H9 (cell line): Measurements from ENCODE around the gene C5orf58. TPM values are rescaled to one million over a fixed set of nuclear protein-coding genes. Genes with fewer than 3 reads are reported as not detected.

Source experiments
- DNase-seq: peaks from one replicate; pipeline ENCODE4 v3.0.0-alpha.2; 2017
- H2AFZ ChIP-seq: one replicate; pipeline ENCODE4 v1.6.1; 2013; ENCODE audit warnings: mild to moderate bottlenecking, low read length, control low read depth, moderate library complexity
- H2AK5ac ChIP-seq: 2 replicates; pipeline ENCODE4 v1.6.1; 2013; ENCODE audit warnings: low read length, control low read depth, mixed read lengths; ENCODE audit not compliant: insufficient read length
- H2BK120ac ChIP-seq: one replicate; pipeline ENCODE4 v1.6.1; 2013; ENCODE audit warnings: low read depth, mild to moderate bottlenecking, low read length, control low read depth, inconsistent platforms; ENCODE audit not compliant: poor library complexity, severe bottlenecking
- H2BK12ac ChIP-seq: 2 replicates; pipeline ENCODE4 v1.6.1; 2013; ENCODE audit warnings: low read length, control low read depth, mixed read lengths, low read depth; ENCODE audit not compliant: insufficient read length
- H2BK15ac ChIP-seq: 2 replicates; pipeline ENCODE4 v1.6.1; 2013; ENCODE audit warnings: low read depth, low read length, control low read depth
- H2BK20ac ChIP-seq: one replicate; pipeline ENCODE4 v1.6.1; 2013; ENCODE audit warnings: low read depth, mild to moderate bottlenecking, low read length, control low read depth, inconsistent platforms; ENCODE audit not compliant: poor library complexity, severe bottlenecking
- H2BK5ac ChIP-seq: 2 replicates; pipeline ENCODE4 v1.6.1; 2013; ENCODE audit warnings: low read length, control low read depth, mixed read lengths; ENCODE audit not compliant: insufficient read length
- H3K14ac ChIP-seq: 2 replicates; pipeline ENCODE4 v1.6.1; 2013; ENCODE audit warnings: low read length, control low read depth; ENCODE audit not compliant: insufficient read depth
- H3K18ac ChIP-seq: 2 replicates; pipeline ENCODE4 v1.6.1; 2013; ENCODE audit warnings: low read depth, mild to moderate bottlenecking, mixed read lengths, low read length, control low read depth; ENCODE audit not compliant: insufficient read length
- H3K23ac ChIP-seq: 2 replicates; pipeline ENCODE4 v1.6.1; 2013; ENCODE audit warnings: low read length, control low read depth, mixed read lengths, low read depth; ENCODE audit not compliant: insufficient read length
- H3K23me2 ChIP-seq: 2 replicates; pipeline ENCODE4 v1.6.1; 2013; ENCODE audit warnings: low read depth, mild to moderate bottlenecking, mixed read lengths, low read length, control low read depth; ENCODE audit not compliant: insufficient read length, poor library complexity, severe bottlenecking
- H3K27ac ChIP-seq: 2 replicates; pipeline ENCODE4 v1.5.1; 2013; ENCODE audit warnings: low read length, control low read depth, mixed read lengths, low read depth; ENCODE audit not compliant: insufficient read length
- H3K27me3 ChIP-seq: 2 replicates; pipeline ENCODE4 v1.6.1; 2013; ENCODE audit warnings: low read length, control low read depth, inconsistent platforms; ENCODE audit not compliant: insufficient read depth
- H3K4ac ChIP-seq: 2 replicates; pipeline ENCODE4 v1.6.1; 2013; ENCODE audit warnings: low read depth, mild to moderate bottlenecking, control low read depth, inconsistent platforms, low read length, moderate library complexity
- H3K4me1 ChIP-seq: 2 replicates; pipeline ENCODE4 v1.6.1; 2013; ENCODE audit warnings: low read length, control low read depth, inconsistent platforms; ENCODE audit not compliant: insufficient read depth
- H3K4me2 ChIP-seq: 2 replicates; pipeline ENCODE4 v1.6.1; 2013; ENCODE audit warnings: low read length, control low read depth, mixed read lengths; ENCODE audit not compliant: insufficient read length, insufficient read depth
- H3K56ac ChIP-seq: 2 replicates; pipeline ENCODE4 v1.6.1; 2013; ENCODE audit warnings: low read depth, mild to moderate bottlenecking, mixed read lengths, low read length, control low read depth; ENCODE audit not compliant: insufficient read length
- H3K79me1 ChIP-seq: 2 replicates; pipeline ENCODE4 v1.6.1; 2013; ENCODE audit warnings: low read depth, mild to moderate bottlenecking, moderate library complexity, low read length, control low read depth, inconsistent platforms; ENCODE audit not compliant: insufficient read depth, poor library complexity, severe bottlenecking
- H3K79me2 ChIP-seq: 2 replicates; pipeline ENCODE4 v1.6.1; 2013; ENCODE audit warnings: low read length, control low read depth, inconsistent platforms; ENCODE audit not compliant: insufficient read depth
- H3K9ac ChIP-seq: 2 replicates; pipeline ENCODE4 v1.6.1; 2013; ENCODE audit warnings: low read length, control low read depth, mixed read lengths; ENCODE audit not compliant: insufficient read length; ENCODE audit errors: extremely low read depth
- H3K9me3 ChIP-seq: one replicate; pipeline ENCODE4 v1.6.1; 2013; ENCODE audit warnings: low read depth, low read length, inconsistent platforms; ENCODE audit not compliant: control insufficient read depth
- H3T11ph ChIP-seq: one replicate; pipeline ENCODE4 v1.6.1; 2013; ENCODE audit warnings: mild to moderate bottlenecking, low read length, control low read depth, inconsistent platforms
- H4K20me1 ChIP-seq: one replicate; pipeline ENCODE4 v1.6.1; 2013; ENCODE audit not compliant: control insufficient read depth, insufficient read length, insufficient read depth
- H4K5ac ChIP-seq: 2 replicates; pipeline ENCODE4 v1.6.1; 2013; ENCODE audit warnings: low read depth, mild to moderate bottlenecking, mixed read lengths, low read length, control low read depth; ENCODE audit not compliant: insufficient read length
- H4K8ac ChIP-seq: replicated peaks from 2 replicates; pipeline ENCODE4 v1.6.1; 2013; ENCODE audit warnings: low read length, control low read depth, mixed read lengths, low read depth; ENCODE audit not compliant: insufficient read length
- H4K91ac ChIP-seq: 2 replicates; pipeline ENCODE4 v1.6.1; 2013; ENCODE audit warnings: low read depth, mild to moderate bottlenecking, moderate library complexity, mixed read lengths, low read length, control low read depth; ENCODE audit not compliant: insufficient read length
- H3K27ac Mint-ChIP-seq, 3 experiments: 2 replicates in 2 of 3; 3 replicates in 1 of 3; pipeline ENCODE4 v1.8.0; 2020 to 2021; ENCODE audit warnings: mixed read lengths in 3 of 3, mild to moderate bottlenecking in 1 of 3, moderate library complexity in 1 of 3
- H3K27me3 Mint-ChIP-seq: 2 replicates; pipeline ENCODE4 v1.8.0; 2021; ENCODE audit warnings: low read depth, mild to moderate bottlenecking, moderate library complexity, mixed read lengths
- H3K36me3 Mint-ChIP-seq, 3 experiments: 2 replicates in 2 of 3; 3 replicates in 1 of 3; pipeline ENCODE4 v1.8.0; 2020 to 2021; ENCODE audit warnings: low read depth in 3 of 3, mixed read lengths in 3 of 3; ENCODE audit not compliant: insufficient read depth in 1 of 3
- H3K4me1 Mint-ChIP-seq, 2 experiments: 2 replicates each; pipeline ENCODE4 v1.8.0; 2020; ENCODE audit warnings: mixed read lengths in 2 of 2
- H3K4me3 Mint-ChIP-seq, 2 experiments: 2 replicates in 1 of 2; 3 replicates in 1 of 2; pipeline ENCODE4 v1.8.0; 2020 to 2021; ENCODE audit warnings: mild to moderate bottlenecking in 2 of 2, mixed read lengths in 2 of 2, moderate library complexity in 1 of 2
- H3K9me3 Mint-ChIP-seq, 2 experiments: 2 replicates in 1 of 2; 3 replicates in 1 of 2; pipeline ENCODE4 v1.8.0; 2020; ENCODE audit warnings: mild to moderate bottlenecking in 2 of 2, mixed read lengths in 2 of 2, moderate library complexity in 1 of 2
- CTCF ChIP-seq: fragments of 200-600 bp; sonication (generic); conservative IDR thresholded peaks from 3 replicates; pipeline ENCODE4 v1.8.0; 2021; ENCODE audit warnings: antibody characterized with exemption, mild to moderate bottlenecking
- whole genome bisulfite sequencing: extraction: QIAGEN DNeasy Blood & Tissue Kit; methylation state at CpG from one replicate; pipeline ENCODE4 v1.1.7; 2013; ENCODE audit warnings: missing lambda C conversion rate, low lambda C conversion rate, mixed read lengths; ENCODE audit not compliant: insufficient read length; ENCODE audit errors: extremely low coverage; 5-methylcytosine and 5-hydroxymethylcytosine counted together
- long read RNA-seq: library from polyadenylated mRNA; unstranded; transcript quantifications from one replicate; pipeline ENCODE4 v2.0.0, GENCODE V29; 2020
- total RNA-seq: library from RNA; stranded (reverse); gene quantifications from 2 replicates; pipeline ENCODE4 v1.2.1, GENCODE V29; 2021

C5orf58 gene
- total RNA-seq = 0.90 and 1.4 TPM in 2 replicates
- long read RNA-seq, partial matches to known transcripts = 0 of 1 reads
- long read RNA-seq, other reads (novel, unspliced or antisense) = 1 of 1 reads

- Histone ChIP-seq H3K18ac (no peak within 1 kb of the TSS), H4K20me1 (no peaks in the 10 kb centered on the region), H3K79me1 (no peaks in the 10 kb centered on the region), H2BK15ac (no peak within 1 kb of the TSS), H2BK120ac (no peak within 1 kb of the TSS), H3K27ac (no peak within 1 kb of the TSS), H4K8ac (no peak within 1 kb of the TSS), H3K79me2 (no peaks in the 10 kb centered on the region), H3K4me1 (no peaks in the 10 kb centered on the region), H2AFZ (no peak within 1 kb of the TSS), H3K56ac (no peak within 1 kb of the TSS), H3K4ac (no peak within 1 kb of the TSS), H3K14ac (no peak within 1 kb of the TSS), H2AK5ac (no peak within 1 kb of the TSS), H3K9me3 (no peaks in the 10 kb centered on the region), H3K27me3 (no peaks in the 10 kb centered on the region), H3K4me2 (no peak within 1 kb of the TSS), H3K23me2 (no peaks in the 10 kb centered on the region), H2BK12ac (no peak within 1 kb of the TSS), H3K9ac (no peak within 1 kb of the TSS), H3K23ac (no peak within 1 kb of the TSS), H4K91ac (no peak within 1 kb of the TSS), H2BK20ac (no peak within 1 kb of the TSS), H2BK5ac (no peak within 1 kb of the TSS), H4K5ac (no peak within 1 kb of the TSS), H3T11ph (no peak within 1 kb of the TSS)
- no peaks in the 10 kb centered on the region for H3K9me3 Mint-ChIP-seq
- H3K36me3 Mint-ChIP-seq = no peaks in the 10 kb centered on the region
- H3K27me3 Mint-ChIP-seq = no peaks in the 10 kb centered on the region
- no CpG with 5 or more reads among the region's 27 CpGs for WGBS
- DNase-seq = peak; percentile 72
- no peak for TF ChIP-seq CTCF
- H3K4me1 Mint-ChIP-seq = peaks cover 8 to 10% of the 10 kb centered on the region in 2 experiments
- no peak within 1 kb of the TSS for H3K4me3 Mint-ChIP-seq
- H3K27ac Mint-ChIP-seq = no peak within 1 kb of the TSS
Observed at GRCh38 chr5:170232786-170233185, at the start of gene C5orf58. TSS of gene C5orf58 (plus strand) at chr5:170232985. CDS start at chr5:170234977, 1,992 bp downstream.
